Measurements from ENCODE around the gene THY1. TPM values are rescaled to one million over a fixed set of nuclear protein-coding genes. Genes with fewer than 3 reads are reported as not detected.

Gene THY1
- total RNA-seq, 1 donor = 400 TPM

GRCh38 chr11:119431523-119431922 is 8.6 kb upstream of the THY1 start:
- no peak for TF ChIP-seq CTCF (IDR thresholded peaks at IDR 0.05; ENCODE audit: extremely low read depth, low read depth, low read length)
- H3K4me1 ChIP-seq (ENCODE audit: insufficient read depth, low read length) = peaks cover 29% of the 10 kb centered on the region
- no peaks in the 10 kb centered on the region for H3K9me3 ChIP-seq (ENCODE audit: low read depth, low read length)
- no peak overlapping the region for H3K4me2 ChIP-seq (ENCODE audit: insufficient read depth, low read length)
- H4K20me1 ChIP-seq (ENCODE audit: insufficient read depth, low read length) = no peaks in the 10 kb centered on the region
- H3K27ac ChIP-seq (ENCODE audit: low read depth, low read length) = no peak overlapping the region
- no peaks in the 10 kb centered on the region for H3K27me3 ChIP-seq (ENCODE audit: insufficient read depth, low read length)
- H3K36me3 ChIP-seq (ENCODE audit: insufficient read depth, low read length) = no peaks in the 10 kb centered on the region
- H3K4me3 ChIP-seq (ENCODE audit: insufficient read depth, low read length) = no peak overlapping the region
- H2AFZ ChIP-seq (ENCODE audit: low read length) = no peak overlapping the region
- no peak for DNase-seq (ENCODE audit: insufficient read length, low spot score, missing footprints)
- no peaks in the 10 kb centered on the region for H3K79me2 ChIP-seq (ENCODE audit: insufficient read depth, low read length)

- no peak overlapping the region for H2AFZ ChIP-seq (ENCODE audit: low read length)
- H3K9me3 ChIP-seq (ENCODE audit: low read depth, low read length) = peaks cover 4% of the 10 kb centered on the region
- H3K4me1 ChIP-seq (ENCODE audit: insufficient read depth, low read length) = peaks cover 12% of the 10 kb centered on the region
- H4K20me1 ChIP-seq (ENCODE audit: insufficient read depth, low read length) = peaks cover 1% of the 10 kb centered on the region
- H3K79me2 ChIP-seq (ENCODE audit: insufficient read depth, low read length) = peaks cover 7% of the 10 kb centered on the region
- TF ChIP-seq CTCF (IDR thresholded peaks at IDR 0.05; ENCODE audit: extremely low read depth, low read depth, low read length) = no peak
- H3K27me3 ChIP-seq (ENCODE audit: insufficient read depth, low read length) = no peaks in the 10 kb centered on the region
- no peaks in the 10 kb centered on the region for H3K36me3 ChIP-seq (ENCODE audit: insufficient read depth, low read length)
- no peak overlapping the region for H3K4me3 ChIP-seq (ENCODE audit: insufficient read depth, low read length)
- no peak for DNase-seq (ENCODE audit: insufficient read length, low spot score, missing footprints)
- no peak overlapping the region for H3K27ac ChIP-seq (ENCODE audit: low read depth, low read length)
- no peak overlapping the region for H3K4me2 ChIP-seq (ENCODE audit: insufficient read depth, low read length)
Observed at GRCh38 chr11:119427279-119427678, 4.3 kb upstream of the THY1 start.

- H3K4me1 ChIP-seq (ENCODE audit: insufficient read depth, low read length) = peaks cover 11% of the 10 kb centered on the region
- no peaks in the 10 kb centered on the region for H3K36me3 ChIP-seq (ENCODE audit: insufficient read depth, low read length)
- TF ChIP-seq CTCF (IDR thresholded peaks at IDR 0.05; ENCODE audit: extremely low read depth, low read depth, low read length) = no peak
- H4K20me1 ChIP-seq (ENCODE audit: insufficient read depth, low read length) = peaks cover 12% of the 10 kb centered on the region
- H3K79me2 ChIP-seq (ENCODE audit: insufficient read depth, low read length) = peaks cover 18% of the 10 kb centered on the region
- peaks cover 4% of the 10 kb centered on the region for H3K9me3 ChIP-seq (ENCODE audit: low read depth, low read length)
- no peaks in the 10 kb centered on the region for H3K27me3 ChIP-seq (ENCODE audit: insufficient read depth, low read length)
- no peak overlapping the region for H3K4me2 ChIP-seq (ENCODE audit: insufficient read depth, low read length)
- H2AFZ ChIP-seq (ENCODE audit: low read length) = no peak overlapping the region
- H3K4me3 ChIP-seq (ENCODE audit: insufficient read depth, low read length) = no peak overlapping the region
- DNase-seq (ENCODE audit: insufficient read length, low spot score, missing footprints) = no peak
- no peak overlapping the region for H3K27ac ChIP-seq (ENCODE audit: low read depth, low read length)
Observed at GRCh38 chr11:119426142-119426541, 3.2 kb upstream of the THY1 start.

- Histone ChIP-seq H3K27me3 (ENCODE audit: insufficient read depth, low read length) (no peaks in the 10 kb centered on the region), H3K4me3 (ENCODE audit: insufficient read depth, low read length) (no peak overlapping the region), H3K4me1 (ENCODE audit: insufficient read depth, low read length) (peaks cover 25% of the 10 kb centered on the region), H3K27ac (ENCODE audit: low read depth, low read length) (no peak overlapping the region), H3K4me2 (ENCODE audit: insufficient read depth, low read length) (no peak overlapping the region), H2AFZ (ENCODE audit: low read length) (no peak overlapping the region), H3K36me3 (ENCODE audit: insufficient read depth, low read length) (peaks cover 8% of the 10 kb centered on the region), H3K9me3 (ENCODE audit: low read depth, low read length) (peaks cover 4% of the 10 kb centered on the region), H3K79me2 (ENCODE audit: insufficient read depth, low read length) (peaks cover 32% of the 10 kb centered on the region), H4K20me1 (ENCODE audit: insufficient read depth, low read length) (peaks cover 23% of the 10 kb centered on the region)
- TF ChIP-seq CTCF (IDR thresholded peaks at IDR 0.05; ENCODE audit: extremely low read depth, low read depth, low read length) = no peak
- no peak for DNase-seq (ENCODE audit: insufficient read length, low spot score, missing footprints)
Observed at GRCh38 chr11:119424775-119425174, 1.8 kb upstream of the THY1 start.
